Activated T-cell treated with anti-CD3 and anti-CD28 coated beads for 24 hours (primary cell): ENCODE data around the gene RPL14.
A peak's percentile ranks its signal among the peaks of the same experiment; 100 is the strongest.

Source experiments
- DNase-seq: peaks from one replicate; pipeline ENCODE4 v3.0.0-alpha.2; 2020; ENCODE audit warnings: low read depth

RPL14 gene

GRCh38 chr3:40463579-40463978, 6.4 kb downstream of the RPL14 start:
- DNase-seq = no peak

- no peak for DNase-seq
These were observed 7.4 kb downstream of the RPL14 start for GRCh38 chr3:40464339-40465110.

GRCh38 chr3:40465111-40465407, 7.9 kb downstream of the RPL14 start:
- no peak for DNase-seq

GRCh38 chr3:40465456-40465855, 8.3 kb downstream of the RPL14 start:
- DNase-seq = no peak

DNA sequence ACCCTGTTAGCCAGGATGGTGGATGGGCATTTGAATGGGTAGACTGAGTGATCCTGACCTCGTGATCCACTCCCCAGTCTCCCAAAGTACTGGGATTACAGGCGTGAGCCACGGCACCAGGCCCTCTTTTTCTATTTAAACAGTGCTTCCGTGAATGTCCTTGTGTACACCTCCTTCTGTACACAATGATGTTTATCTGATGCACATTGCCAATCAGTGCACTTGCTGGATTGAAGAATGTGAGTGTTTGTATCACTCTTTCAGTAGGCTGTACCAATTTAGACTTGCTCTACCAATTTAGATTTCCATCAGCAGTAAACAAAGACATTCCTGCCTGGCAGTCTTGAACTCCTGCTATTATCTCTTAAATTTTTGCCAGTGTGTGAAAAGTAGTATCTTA, 10.9 kb downstream of the RPL14 start:
- no peak for DNase-seq

DNA sequence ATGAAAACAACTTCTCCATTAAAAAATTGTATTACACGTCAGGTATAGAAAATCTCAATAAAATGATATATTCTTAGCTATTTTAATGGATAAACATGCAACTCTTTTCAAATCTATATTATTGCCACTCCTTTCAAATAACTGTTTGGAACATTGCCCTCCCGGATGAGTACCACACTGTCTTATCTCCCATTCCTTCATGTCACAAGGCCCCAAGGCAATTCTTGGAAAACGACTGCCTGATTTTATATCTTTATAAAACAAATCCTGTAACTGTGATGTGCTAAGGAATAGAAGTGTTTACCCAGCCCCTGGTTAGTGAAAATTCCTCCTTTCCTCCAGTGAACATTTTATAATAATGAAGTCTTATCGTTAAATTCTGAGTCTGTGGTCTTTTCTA, 13.6 kb downstream of the RPL14 start:
- DNase-seq = no peak

DNA sequence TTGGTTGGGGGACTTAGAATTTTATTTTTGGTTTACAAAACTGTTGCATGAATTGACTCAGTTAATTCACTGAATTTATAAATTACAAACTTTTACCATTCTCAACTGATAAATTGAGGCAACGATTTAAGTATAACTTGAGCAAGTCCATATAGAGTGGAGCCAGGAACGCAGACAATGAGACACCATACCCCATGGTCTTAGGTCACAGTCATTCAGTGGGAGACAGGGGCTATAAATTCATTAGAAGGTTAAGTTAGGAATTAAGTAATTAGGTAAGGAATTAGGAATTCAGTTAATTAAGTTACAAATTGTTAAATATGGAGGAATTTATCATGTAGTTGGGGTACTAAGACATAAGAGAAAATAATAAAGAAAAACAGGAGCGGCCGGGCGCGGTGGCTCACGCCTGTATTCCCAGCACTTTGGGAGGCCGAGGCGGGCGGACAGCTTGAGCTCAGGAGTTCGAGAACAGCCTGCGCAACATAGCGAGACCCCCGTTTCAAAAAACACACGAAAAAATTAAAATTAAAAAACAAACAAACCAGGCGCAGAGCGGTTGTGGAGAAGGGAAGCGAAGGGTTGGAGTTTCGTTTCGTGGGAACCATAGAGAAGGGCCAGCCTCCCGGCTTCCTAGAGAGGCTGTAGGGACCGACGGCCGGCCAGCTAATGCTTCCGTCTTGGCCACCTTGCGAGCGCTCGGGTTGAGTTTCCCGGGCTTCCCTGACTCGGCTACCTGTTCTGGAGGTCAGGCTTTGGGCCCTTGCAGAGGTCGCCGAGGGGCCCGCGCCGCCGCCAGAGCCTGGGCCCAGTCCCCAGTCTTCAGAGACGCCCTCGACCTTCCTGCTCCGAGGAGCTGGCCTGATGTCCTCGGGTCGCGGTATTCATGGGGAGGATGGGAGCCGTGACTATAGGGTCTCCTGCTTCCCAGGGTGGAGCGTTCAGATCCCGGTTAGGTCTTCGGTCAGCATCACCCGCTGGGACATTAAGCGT, 19.6 kb downstream of the RPL14 start, which contains the start of gene ZNF619:
ZNF619 (plus strand) TSS at position 645 of the 993 bp plus-strand sequence. CDS start 858 bp downstream, outside the sequence.
- peak; percentile 43 for DNase-seq

DNA sequence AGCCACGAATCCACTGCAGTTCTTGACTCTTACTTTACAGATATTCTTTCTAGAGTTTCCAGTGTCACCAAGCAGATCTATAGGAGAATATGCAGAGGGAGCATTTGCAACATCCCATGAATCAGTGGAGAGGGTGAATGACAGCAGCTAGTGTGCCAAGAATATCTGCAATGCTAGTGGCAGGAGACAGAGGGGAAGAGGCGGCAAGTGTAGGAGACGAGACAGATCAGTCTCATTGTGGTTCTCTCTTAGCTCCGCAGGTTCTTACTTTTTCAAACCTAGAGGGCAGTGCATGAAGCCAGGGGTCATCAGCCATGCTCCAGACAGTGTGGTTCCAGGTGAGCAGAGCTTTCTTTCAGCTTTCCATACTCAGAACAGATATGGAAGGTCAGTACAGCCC, 20.5 kb downstream of the RPL14 start:
- DNase-seq = no peak

DNA sequence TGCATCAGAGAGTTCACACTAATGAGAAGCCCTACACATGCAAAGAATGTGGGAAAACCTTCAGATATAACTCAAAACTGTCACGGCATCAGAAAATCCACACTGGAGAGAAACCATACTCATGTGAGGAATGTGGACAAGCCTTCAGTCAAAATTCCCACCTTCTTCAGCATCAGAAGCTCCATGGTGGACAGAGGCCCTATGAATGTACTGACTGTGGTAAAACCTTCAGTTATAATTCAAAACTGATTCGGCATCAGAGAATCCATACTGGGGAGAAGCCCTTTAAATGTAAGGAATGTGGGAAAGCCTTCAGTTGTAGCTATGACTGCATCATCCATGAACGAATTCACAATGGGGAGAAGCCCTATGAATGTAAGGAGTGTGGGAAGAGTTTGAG, 30.0 kb downstream of the RPL14 start:
- no peak for DNase-seq

- DNase-seq = no peak
These were observed 33.8 kb downstream of the RPL14 start for GRCh38 chr3:40490916-40491315.

DNA sequence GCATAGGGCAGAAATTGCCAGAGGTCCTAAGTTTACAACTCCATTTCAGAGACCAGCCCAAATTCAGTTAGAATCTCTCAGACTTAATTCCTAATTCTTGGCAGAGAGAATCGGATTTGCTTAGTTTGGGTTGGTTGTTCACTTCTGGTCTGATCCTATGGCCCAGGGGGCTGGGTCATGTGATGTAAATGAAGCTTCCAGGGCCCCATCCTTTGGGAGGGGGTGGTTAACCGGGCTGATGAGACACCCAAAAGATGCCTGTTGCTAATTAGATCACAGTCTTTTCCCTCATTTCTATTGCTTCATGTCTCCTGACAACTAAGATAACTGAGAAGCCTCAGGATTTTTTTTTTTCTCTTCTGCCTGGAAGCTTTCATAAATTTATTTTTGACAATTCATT, 37.6 kb downstream of the RPL14 start:
- no peak for DNase-seq

GRCh38 chr3:40497288-40497687, 40.1 kb downstream of the RPL14 start:
- no peak for DNase-seq

DNA sequence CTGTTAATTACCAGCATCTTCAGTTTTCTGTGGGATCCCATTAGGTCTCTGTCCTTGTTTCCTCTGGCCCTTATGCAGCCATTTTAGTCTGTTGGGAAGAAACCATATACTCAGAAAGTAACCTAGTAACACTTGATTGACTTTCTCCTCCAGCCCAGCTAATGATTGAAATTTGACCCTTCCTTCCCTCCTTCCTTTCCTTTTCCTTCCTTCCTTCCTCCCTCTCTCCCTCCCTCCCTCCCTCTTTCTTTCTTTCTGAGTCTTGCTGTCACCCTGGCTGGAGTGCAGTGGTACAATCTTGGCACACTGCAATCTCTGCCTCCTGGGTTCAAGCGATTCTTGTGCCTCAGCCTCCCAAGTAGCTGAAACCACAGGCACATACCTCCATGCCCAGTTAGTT, 42.8 kb downstream of the RPL14 start:
- no peak for DNase-seq

DNA sequence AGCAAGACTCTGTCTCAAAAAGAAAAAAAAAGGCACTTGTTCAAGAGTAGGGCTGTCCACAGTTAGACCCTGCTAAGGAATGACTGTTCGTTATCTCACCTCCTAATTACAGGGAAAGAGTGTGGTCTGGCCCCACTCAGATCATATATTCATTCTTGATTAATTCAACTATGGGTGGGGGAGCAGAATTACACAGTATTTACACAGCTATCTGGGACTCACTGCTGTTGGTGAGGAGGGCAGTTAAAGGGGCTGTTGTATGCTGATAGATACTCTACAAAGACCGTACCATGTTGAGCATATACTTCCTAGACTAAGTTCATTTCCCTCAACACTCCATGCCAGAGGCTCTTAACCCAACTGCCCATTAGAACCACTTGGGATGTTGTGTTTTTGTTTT, 44.9 kb downstream of the RPL14 start:
- DNase-seq = no peak

- no peak for DNase-seq
These were observed 47.7 kb downstream of the RPL14 start for GRCh38 chr3:40504636-40505430.

DNA sequence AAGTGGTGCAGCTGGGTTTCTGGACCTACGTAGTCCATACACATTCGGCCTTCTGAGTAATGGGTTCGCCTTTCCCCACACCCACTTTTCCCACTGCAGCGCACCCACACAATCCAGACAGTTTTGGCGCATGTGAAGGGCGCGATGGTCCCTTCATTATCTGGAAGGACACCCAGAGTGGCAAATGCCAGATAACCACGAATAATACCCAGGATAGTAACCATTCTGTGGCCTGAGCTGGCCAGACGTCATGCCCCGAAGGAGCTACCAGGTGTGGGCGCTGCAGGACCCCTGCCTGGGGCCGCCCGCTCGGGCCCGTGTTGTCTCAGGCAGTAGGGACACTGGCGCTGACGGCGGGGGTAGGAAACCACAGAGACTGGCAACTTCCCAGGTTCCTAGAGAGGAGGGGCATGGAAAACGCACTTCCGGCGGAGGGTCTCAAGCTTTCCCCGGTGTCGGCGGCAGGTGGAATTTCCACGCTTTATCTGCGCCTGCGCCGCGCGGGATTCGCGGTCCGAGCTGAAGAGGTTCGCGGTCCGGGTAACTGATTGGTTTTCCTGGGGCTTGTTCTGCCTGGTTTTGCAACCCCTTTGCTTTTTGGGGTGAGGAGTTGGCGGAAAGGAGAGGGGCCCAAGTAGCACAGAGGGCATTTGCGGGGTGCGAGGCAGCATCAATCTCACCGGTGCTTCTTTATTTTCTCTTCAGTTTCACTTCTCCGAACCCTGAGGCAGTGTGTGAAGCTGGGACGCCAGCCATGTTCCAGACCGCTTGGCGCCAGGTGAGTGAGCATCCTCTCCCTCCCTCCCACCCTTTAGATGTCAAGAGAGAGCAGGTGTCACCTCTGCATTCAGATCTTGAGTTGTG, 48.7 kb downstream of the RPL14 start, which contains the start of gene ZNF620:
ZNF620 (plus strand) TSS at position 441 of the 864 bp plus-strand sequence; CDS start at position 755, 314 bp downstream.
- DNase-seq = peak; percentile 41

- DNase-seq = no peak
These were observed 54.0 kb downstream of the RPL14 start for GRCh38 chr3:40511031-40511718.

DNA sequence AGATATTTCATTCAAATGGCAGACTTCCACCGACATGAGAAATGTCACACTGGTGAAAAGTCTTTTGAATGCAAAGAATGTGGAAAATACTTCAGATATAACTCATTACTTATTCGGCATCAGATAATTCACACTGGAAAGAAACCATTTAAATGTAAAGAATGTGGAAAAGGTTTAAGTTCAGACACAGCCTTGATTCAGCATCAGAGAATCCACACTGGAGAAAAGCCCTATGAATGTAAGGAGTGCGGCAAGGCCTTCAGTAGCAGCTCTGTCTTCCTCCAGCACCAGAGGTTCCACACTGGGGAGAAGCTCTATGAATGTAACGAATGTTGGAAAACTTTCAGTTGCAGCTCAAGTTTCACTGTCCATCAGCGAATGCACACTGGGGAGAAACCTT, 59.1 kb downstream of the RPL14 start:
- no peak for DNase-seq

GRCh38 chr3:40518067-40518466, 60.9 kb downstream of the RPL14 start:
- no peak for DNase-seq
